MM.1S (cell line): ENCODE data around the gene FRYL.

ENCODE experiments used
- EZH2 ChIP-seq: fragments of 300-600 bp; sonication (generic); optimal IDR thresholded peaks from 2 replicates; pipeline ENCODE3; 2017; ENCODE audit warnings: low read depth, mild to moderate bottlenecking, antibody characterized with exemption, low read length, mixed read lengths
- TF ChIP-seq, protein P1 (sequence below): fragments of 300-600 bp; sonication (generic); IDR thresholded peaks from 2 replicates; pipeline ENCODE4 v1.5.1; 2016; ENCODE audit warnings: antibody characterized with exemption, low read length, mixed read lengths

DNA sequence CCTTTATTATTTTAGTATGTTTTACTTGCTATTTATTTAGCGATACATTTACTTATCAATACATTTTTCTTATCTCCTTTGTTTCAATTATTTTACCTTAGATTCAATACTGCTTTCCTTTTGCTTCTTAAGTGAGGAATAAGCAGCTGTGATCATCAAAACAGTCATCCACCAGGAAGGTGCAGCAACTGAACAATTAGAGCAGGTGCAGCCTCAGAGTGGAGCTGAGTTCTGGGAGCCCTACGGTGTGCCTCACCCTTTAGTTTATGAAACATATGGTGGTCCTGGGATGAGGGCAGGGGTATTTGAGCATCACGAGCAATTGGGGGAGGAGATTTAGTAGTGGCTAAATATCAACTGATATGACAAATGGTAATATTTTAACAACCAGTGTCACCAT is 111.0 kb downstream of the FRYL start:
- TF ChIP-seq, protein P1, sequence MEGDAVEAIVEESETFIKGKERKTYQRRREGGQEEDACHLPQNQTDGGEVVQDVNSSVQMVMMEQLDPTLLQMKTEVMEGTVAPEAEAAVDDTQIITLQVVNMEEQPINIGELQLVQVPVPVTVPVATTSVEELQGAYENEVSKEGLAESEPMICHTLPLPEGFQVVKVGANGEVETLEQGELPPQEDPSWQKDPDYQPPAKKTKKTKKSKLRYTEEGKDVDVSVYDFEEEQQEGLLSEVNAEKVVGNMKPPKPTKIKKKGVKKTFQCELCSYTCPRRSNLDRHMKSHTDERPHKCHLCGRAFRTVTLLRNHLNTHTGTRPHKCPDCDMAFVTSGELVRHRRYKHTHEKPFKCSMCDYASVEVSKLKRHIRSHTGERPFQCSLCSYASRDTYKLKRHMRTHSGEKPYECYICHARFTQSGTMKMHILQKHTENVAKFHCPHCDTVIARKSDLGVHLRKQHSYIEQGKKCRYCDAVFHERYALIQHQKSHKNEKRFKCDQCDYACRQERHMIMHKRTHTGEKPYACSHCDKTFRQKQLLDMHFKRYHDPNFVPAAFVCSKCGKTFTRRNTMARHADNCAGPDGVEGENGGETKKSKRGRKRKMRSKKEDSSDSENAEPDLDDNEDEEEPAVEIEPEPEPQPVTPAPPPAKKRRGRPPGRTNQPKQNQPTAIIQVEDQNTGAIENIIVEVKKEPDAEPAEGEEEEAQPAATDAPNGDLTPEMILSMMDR: no peak
- no peak for TF ChIP-seq EZH2
